ENCODE results near the gene PDIA6. TPM values are rescaled to one million over a fixed set of nuclear protein-coding genes. Genes with fewer than 3 reads are reported as not detected.

Gene PDIA6
- total RNA-seq, 4 donors from 2014 or later, result 58.2 to 109 (median 99.3) TPM

GRCh38 chr2:10847008-10847407 lies 34.4 kb upstream of the PDIA6 start:
- no peak for TF ChIP-seq CTCF (IDR thresholded peaks at IDR 0.05; ENCODE audit: low read depth)

DNA sequence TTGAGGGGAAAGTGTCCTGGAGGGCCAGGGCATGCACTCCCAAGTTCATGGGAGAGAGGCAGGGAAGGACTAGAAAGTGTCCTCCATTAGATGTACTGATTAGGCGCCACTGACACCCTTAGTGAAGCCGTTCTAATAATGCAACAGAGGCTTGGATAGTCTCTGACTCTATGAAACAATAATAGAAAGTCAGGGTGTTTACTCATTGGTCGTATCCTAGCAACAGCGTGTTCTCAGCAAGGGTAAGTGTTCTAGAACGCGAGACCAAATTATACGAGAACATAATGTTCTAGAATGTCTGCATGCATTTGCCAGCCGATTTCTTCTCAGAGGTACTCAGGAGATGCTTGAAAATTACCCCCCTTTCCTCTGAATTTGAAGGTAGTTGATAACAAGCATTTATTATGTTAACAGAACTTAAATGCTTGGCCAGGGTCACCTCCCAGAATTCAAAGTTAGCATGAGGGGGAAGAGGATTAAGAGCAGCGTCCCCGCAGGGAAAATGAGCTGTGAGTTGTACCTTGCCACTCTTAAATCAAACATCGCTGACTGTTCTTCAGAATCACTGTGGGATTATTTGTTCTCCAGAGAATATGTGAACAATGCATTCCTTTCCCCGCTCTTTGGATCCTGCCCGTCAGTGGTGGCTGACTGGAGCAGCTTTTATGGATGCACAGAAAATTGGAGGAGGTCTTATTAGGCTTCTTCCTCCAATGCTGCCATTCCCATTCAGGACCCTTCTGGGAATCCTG lies 33.7 kb upstream of the PDIA6 start:
- no peak for TF ChIP-seq CTCF (IDR thresholded peaks at IDR 0.05; ENCODE audit: low read depth)

DNA sequence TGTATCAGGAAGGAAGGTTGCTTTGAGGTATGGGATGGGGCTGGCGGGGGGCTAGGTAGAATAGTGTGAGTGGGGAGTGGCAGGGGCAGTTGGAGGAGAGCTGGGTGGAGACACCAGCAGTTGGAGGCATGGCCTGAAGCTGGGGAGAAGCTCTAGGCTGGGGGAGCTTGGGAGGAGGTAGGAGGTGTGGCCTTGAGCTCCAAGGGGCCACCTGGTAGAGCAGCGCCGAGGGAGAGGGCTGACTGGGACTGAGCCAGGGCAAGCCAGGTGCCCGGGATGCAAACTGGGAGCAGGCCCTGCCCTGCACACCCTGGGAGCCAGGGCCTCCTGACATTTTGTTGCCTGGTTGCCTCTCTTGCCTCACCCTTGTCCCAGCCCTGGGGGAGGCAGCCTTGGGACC lies 33.1 kb upstream of the PDIA6 start:
- no peak for TF ChIP-seq CTCF (IDR thresholded peaks at IDR 0.05; ENCODE audit: low read depth)

GRCh38 chr2:10844097-10844496 lies 31.5 kb upstream of the PDIA6 start:
- no peak for TF ChIP-seq CTCF (IDR thresholded peaks at IDR 0.05; ENCODE audit: low read depth)

- no peak for TF ChIP-seq CTCF (IDR thresholded peaks at IDR 0.05; ENCODE audit: low read depth)
These were observed 29.9 kb upstream of the PDIA6 start for GRCh38 chr2:10842506-10842905.

GRCh38 chr2:10841547-10842219 lies 29.1 kb upstream of the PDIA6 start:
- TF ChIP-seq CTCF (IDR thresholded peaks at IDR 0.05; ENCODE audit: low read depth), result no peak

DNA sequence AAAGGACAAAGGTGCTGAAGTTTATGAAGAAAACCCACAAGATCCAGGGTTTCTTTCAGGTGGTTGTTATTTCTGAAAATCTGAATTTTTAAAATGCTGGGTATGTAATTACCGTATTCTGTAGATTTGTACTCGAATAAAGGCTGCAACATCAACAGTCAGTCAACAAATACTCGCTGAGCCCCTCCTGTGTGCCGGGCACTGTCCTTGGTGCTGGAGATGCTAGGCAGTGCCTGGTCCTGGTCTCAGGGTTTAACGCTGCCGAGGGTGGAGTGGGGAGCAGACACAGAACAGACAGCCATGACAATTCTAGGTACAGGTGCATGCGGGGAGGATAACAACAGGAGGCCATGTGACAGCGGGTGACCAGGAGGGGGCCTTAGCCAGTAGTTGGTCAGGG lies 27.2 kb upstream of the PDIA6 start:
- no peak for TF ChIP-seq CTCF (IDR thresholded peaks at IDR 0.05; ENCODE audit: low read depth)
